Loucy (cell line): ENCODE results near the gene KNDC1.

Experiments used
- H2AFZ ChIP-seq: fragments of 200-600 bp; sonication (generic); 2 replicates; pipeline ENCODE4 v1.6.0; 2016; ENCODE audit warnings: antibody characterized with exemption, mild to moderate bottlenecking, low read length, moderate library complexity
- H3F3A ChIP-seq: fragments of 200-600 bp; 2 replicates; pipeline ENCODE4 v1.6.0; 2016; ENCODE audit warnings: antibody characterized with exemption, low read depth, mild to moderate bottlenecking
- H3K27me3 ChIP-seq: fragments of 200-600 bp; sonication (generic); 2 replicates; pipeline ENCODE4 v1.6.1; 2014; ENCODE audit warnings: low read length, mild to moderate bottlenecking; ENCODE audit not compliant: insufficient read depth, poor library complexity, severe bottlenecking
- H3K36me3 ChIP-seq: fragments of 200-600 bp; sonication (generic); 2 replicates; pipeline ENCODE4 v1.6.1; 2016; ENCODE audit warnings: low read length; ENCODE audit not compliant: insufficient read depth
- H3K4me1 ChIP-seq: fragments of 200-600 bp; sonication (generic); 2 replicates; pipeline ENCODE4 v1.5.1; 2014; ENCODE audit warnings: low read length, mild to moderate bottlenecking; ENCODE audit not compliant: insufficient read depth, poor library complexity, severe bottlenecking
- H3K4me2 ChIP-seq: fragments of 200-600 bp; sonication (generic); 2 replicates; pipeline ENCODE4 v1.6.0; 2014; ENCODE audit warnings: antibody characterized with exemption, low read length, low read depth, mild to moderate bottlenecking; ENCODE audit not compliant: poor library complexity, severe bottlenecking
- H3K4me3 ChIP-seq: fragments of 200-600 bp; sonication (generic); 2 replicates; pipeline ENCODE4 v1.5.1; 2014; ENCODE audit warnings: low read length, mild to moderate bottlenecking, mixed read lengths; ENCODE audit not compliant: poor library complexity, severe bottlenecking
- H3K79me2 ChIP-seq: fragments of 200-600 bp; sonication (generic); 2 replicates; pipeline ENCODE4 v1.6.1; 2014; ENCODE audit warnings: low read length; ENCODE audit not compliant: insufficient read depth
- H3K9ac ChIP-seq: fragments of 200-600 bp; sonication (generic); 2 replicates; pipeline ENCODE4 v1.6.0; 2014; ENCODE audit warnings: mild to moderate bottlenecking, low read depth, low read length, moderate library complexity; ENCODE audit not compliant: poor library complexity, severe bottlenecking
- H3K9me2 ChIP-seq: fragments of 200-600 bp; sonication (generic); replicated peaks from 2 replicates; pipeline ENCODE4 v1.6.1; 2016; ENCODE audit warnings: low read depth, low read length, mixed read lengths
- H3K9me3 ChIP-seq: fragments of 200-600 bp; sonication (generic); 2 replicates; pipeline ENCODE4 v1.6.1; 2014; ENCODE audit warnings: mild to moderate bottlenecking, antibody characterized with exemption, low read length, low read depth; ENCODE audit not compliant: insufficient read depth
- H4K20me1 ChIP-seq: fragments of 200-600 bp; sonication (generic); 2 replicates; pipeline ENCODE4 v1.6.0; 2014; ENCODE audit warnings: antibody characterized with exemption, low read length, mild to moderate bottlenecking; ENCODE audit not compliant: insufficient read depth, poor library complexity, severe bottlenecking
- CTCF ChIP-seq: fragments of 200-600 bp; sonication (generic); conservative IDR thresholded peaks from 2 replicates; pipeline ENCODE4 v1.5.1; 2014; ENCODE audit warnings: mild to moderate bottlenecking, antibody characterized with exemption, low read length
- EZH2phosphoT487 ChIP-seq: fragments of 200-600 bp; IDR thresholded peaks from 2 replicates; pipeline ENCODE4 v1.6.1; 2018; ENCODE audit warnings: antibody characterized with exemption, mild to moderate bottlenecking, moderate library complexity, borderline replicate concordance

KNDC1 gene

GRCh38 chr10:133198621-133199487, 38.8 kb downstream of the KNDC1 start:
- H3F3A ChIP-seq, result no peaks in the 10 kb centered on the region
- no peaks in the 10 kb centered on the region for H3K79me2 ChIP-seq
- H3K9me2 ChIP-seq, result no peaks in the 10 kb centered on the region
- peaks cover 9% of the 10 kb centered on the region; the same call in 1 of the 2 replicates for H3K9me3 ChIP-seq
- TF ChIP-seq EZH2phosphoT487 (no peak), CTCF (no peak)
- H3K4me3 ChIP-seq, result no peak overlapping the region
- no peaks in the 10 kb centered on the region for H3K36me3 ChIP-seq
- H3K4me2 ChIP-seq, result no peak overlapping the region
- H3K4me1 ChIP-seq, result no peaks in the 10 kb centered on the region
- no peak overlapping the region for H3K9ac ChIP-seq
- H4K20me1 ChIP-seq, result no peaks in the 10 kb centered on the region
- H2AFZ ChIP-seq, result no peak overlapping the region
- no peaks in the 10 kb centered on the region for H3K27me3 ChIP-seq

- TF ChIP-seq EZH2phosphoT487 (no peak), CTCF (no peak)
- H3K4me3 ChIP-seq, result no peak overlapping the region
- H2AFZ ChIP-seq, result no peak overlapping the region
- no peaks in the 10 kb centered on the region for H3K27me3 ChIP-seq
- H3K4me1 ChIP-seq, result no peaks in the 10 kb centered on the region
- H3F3A ChIP-seq, result no peaks in the 10 kb centered on the region
- no peaks in the 10 kb centered on the region for H3K36me3 ChIP-seq
- no peaks in the 10 kb centered on the region for H4K20me1 ChIP-seq
- H3K79me2 ChIP-seq, result no peaks in the 10 kb centered on the region
- peaks cover 9% of the 10 kb centered on the region; the same call in 1 of the 2 replicates for H3K9me3 ChIP-seq
- no peak overlapping the region for H3K4me2 ChIP-seq
- H3K9me2 ChIP-seq, result no peaks in the 10 kb centered on the region
- no peak overlapping the region for H3K9ac ChIP-seq
Measured at GRCh38 chr10:133199488-133199885, 39.5 kb downstream of the KNDC1 start.

- no peak overlapping the region for H2AFZ ChIP-seq
- H3K9me2 ChIP-seq, result no peaks in the 10 kb centered on the region
- no peaks in the 10 kb centered on the region for H3K27me3 ChIP-seq
- H3K9ac ChIP-seq, result no peak overlapping the region
- no peaks in the 10 kb centered on the region for H3K79me2 ChIP-seq
- peaks cover 9% of the 10 kb centered on the region; the same call in 1 of the 2 replicates for H3K9me3 ChIP-seq
- H3F3A ChIP-seq, result no peaks in the 10 kb centered on the region
- no peak overlapping the region for H3K4me2 ChIP-seq
- no peak overlapping the region for H3K4me3 ChIP-seq
- H4K20me1 ChIP-seq, result no peaks in the 10 kb centered on the region
- H3K4me1 ChIP-seq, result no peaks in the 10 kb centered on the region
- H3K36me3 ChIP-seq, result no peaks in the 10 kb centered on the region
- TF ChIP-seq EZH2phosphoT487 (no peak), CTCF (no peak)
Measured at GRCh38 chr10:133199992-133200611, 40.1 kb downstream of the KNDC1 start.
